GM21723 (cell line): ENCODE results near the gene STAP2.
"Not testable (repeated sequence)": the region's sequence is repeated elsewhere in the genome, so short reads cannot be mapped to it uniquely, and the experiment has no call there.

ENCODE experiments used
- ATAC-seq: cut with Tn5 transposase; IDR thresholded peaks from one replicate; pipeline ENCODE4 v1.9.1; 2021; ENCODE audit warnings: mild to moderate bottlenecking, moderate library complexity; ENCODE audit not compliant: unreplicated experiment

The STAP2 gene

DNA sequence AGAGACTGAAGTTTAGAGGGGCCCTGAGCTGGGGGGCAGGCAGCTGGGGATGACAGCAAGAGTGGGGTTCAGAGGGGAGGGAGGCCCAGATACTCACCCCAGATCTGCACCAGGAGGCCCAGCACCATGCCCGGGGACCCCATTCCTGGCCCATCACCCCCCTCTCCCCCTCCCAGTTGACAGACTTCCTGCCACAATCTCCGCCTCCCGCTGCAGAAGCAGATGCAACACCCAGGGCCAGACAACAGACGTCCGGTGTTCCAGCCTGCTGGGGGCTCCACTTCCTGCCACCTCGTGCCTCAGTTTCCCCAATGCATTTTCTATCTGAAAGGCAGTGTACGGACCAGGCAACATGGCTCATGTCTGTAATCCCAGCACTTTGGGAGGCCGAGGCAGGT, 36.4 kb downstream of the STAP2 start, which contains the start of gene TMIGD2:
Gene TMIGD2 (minus strand): TSS at position 147 of the 398 bp plus-strand sequence. CDS start 4 bp downstream, at position 143.
- ATAC-seq = no peak

- ATAC-seq = no peak
Measured at GRCh38 chr19:4301590-4302242, 36.9 kb downstream of the STAP2 start.

- no peak for ATAC-seq
Measured at GRCh38 chr19:4300589-4300988, 38.0 kb downstream of the STAP2 start.

GRCh38 chr19:4298810-4299550, 39.6 kb downstream of the STAP2 start:
- ATAC-seq = no peak

- ATAC-seq = no peak
Measured at GRCh38 chr19:4297901-4298809, 40.5 kb downstream of the STAP2 start.

GRCh38 chr19:4295972-4296771, 42.5 kb downstream of the STAP2 start:
- ATAC-seq = no peak

DNA sequence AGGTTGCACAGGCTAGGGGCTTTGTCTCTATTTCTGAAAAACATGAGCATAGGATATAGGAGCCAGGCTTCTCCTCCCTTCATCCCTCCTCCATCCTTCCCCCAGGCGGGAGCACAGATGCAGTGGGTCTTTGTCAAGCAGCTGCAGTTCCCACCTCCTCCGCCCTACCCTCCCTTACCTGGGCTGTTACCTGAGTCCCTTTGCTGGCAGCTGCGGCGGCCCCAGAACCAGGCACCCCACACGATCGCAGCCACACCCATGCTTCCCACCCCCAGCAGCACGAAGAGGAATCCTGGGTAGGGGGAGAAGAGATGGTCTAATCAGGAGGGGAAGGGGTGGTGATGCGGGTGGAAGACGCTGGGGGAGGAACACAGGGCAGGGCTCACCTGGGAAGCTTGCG, 44.2 kb downstream of the STAP2 start:
- no peak for ATAC-seq

DNA sequence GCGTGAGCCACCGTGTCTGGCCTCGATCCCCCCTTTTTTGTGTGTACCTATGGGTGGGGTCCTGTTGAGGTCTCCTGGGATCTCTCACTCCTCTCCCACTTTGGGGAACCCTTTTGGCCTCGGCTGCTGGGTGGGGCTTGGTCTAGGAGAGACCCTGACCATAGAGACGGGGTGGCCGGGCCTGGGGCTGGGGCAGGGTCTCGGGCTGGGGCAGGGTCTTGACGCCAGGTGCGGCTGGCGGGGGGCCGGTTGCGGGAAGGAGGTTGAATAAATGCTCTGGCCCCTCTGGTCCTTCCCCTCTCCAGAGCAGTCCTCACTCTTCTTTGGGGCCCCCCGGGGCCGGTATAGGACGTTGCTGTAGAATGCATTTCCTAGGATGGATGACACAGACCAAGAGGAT, 46.1 kb downstream of the STAP2 start:
- ATAC-seq = no peak

GRCh38 chr19:4291184-4291732, 47.4 kb downstream of the STAP2 start:
- ATAC-seq = no peak

DNA sequence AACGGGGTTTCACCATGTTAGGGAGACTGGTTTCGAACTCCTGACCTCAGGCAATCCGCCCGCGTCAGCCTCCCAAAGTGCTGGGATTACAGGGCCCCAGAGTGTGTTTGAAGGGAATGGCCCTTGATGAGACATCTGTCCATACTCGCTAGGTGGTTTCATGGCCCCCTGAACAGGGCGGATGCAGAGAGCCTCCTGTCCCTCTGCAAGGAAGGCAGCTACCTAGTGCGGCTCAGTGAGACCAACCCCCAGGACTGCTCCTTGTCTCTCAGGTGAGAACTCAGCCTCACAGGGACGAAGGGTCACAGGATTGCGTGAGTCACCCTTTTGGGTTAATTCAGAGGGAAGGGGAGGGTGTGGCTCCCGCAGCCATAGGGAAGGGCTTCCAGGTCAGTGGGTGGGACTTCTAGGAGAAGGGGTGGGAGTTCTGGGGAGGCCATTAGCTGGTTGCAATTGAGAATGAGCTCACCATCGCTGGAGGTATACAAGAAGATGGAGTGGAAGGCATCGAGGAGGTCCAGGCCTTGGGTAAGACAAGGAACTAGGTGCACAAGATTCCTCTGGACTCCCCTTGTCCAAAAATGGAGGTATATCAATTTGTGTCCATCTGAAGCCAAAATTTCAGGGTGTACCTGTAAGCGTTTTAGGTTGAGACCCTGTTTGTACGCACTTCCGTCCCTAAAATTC, 50.4 kb downstream of the STAP2 start:
- no peak for ATAC-seq

- not testable (repeated sequence) for ATAC-seq
Measured at GRCh38 chr19:4286141-4286540, 52.5 kb downstream of the STAP2 start.

DNA sequence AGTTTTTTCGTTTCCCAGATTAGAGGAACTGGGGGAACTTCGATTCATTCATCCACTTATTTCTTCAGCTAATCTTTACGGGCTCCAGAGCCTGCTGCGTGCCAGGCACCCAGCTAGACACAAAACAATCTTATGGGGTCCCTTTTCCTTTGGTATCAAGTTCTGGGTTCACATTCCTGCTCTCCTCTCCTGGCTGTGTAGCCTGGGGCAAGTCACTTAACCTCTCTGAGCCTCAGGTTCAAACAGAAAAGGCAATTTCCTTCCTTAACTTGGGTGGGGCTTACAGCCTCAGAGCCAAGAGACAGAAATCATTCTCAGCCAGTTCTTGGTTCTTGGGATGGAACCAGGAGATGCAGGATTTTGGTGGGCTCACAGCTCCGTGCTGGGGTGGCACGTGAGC, 53.7 kb downstream of the STAP2 start:
- ATAC-seq = no peak

- no peak for ATAC-seq
Measured at GRCh38 chr19:4284176-4284958, 54.3 kb downstream of the STAP2 start.

- no peak for ATAC-seq
Measured at GRCh38 chr19:4279530-4280422, 58.9 kb downstream of the STAP2 start.

- ATAC-seq = no peak
Measured at GRCh38 chr19:4279267-4279529, 59.4 kb downstream of the STAP2 start.

GRCh38 chr19:4278419-4279266, 60.0 kb downstream of the STAP2 start, which contains the start of gene SHD:
SHD (plus strand) TSS chr19:4279266; CDS start chr19:4280064, 798 bp downstream.
- no peak for ATAC-seq

DNA sequence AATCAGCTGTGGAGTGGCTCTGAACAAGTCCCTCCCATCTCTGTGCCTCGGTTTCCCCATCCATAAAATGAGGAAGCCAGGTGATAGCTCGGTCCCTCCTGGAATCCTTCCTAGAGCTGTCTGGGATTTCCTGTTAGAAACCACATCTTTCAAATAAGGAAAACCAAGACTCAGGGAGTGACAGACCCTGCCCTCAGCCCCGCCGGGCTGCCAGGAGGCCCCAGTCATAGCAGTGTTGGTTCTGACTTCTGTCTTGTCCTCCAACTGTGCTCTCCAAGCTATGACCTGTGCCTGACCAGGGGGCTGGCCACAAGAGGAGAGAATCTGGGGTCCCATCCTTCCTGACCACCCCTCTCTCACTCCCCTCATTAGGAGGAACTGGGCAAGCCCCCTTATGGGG, 60.6 kb downstream of the STAP2 start:
- no peak for ATAC-seq
